Parathyroid adenoma (tissue), 2 donors: ENCODE data around the gene HERC2.

Source experiments
- H2AFZ ChIP-seq: fragments of 300-600 bp; sonication (generic); one replicate; pipeline ENCODE4 v1.7.0; 2017; ENCODE audit warnings: antibody characterized with exemption, mild to moderate bottlenecking
- H3K27ac ChIP-seq: fragments of 300-600 bp; sonication (generic); one replicate; pipeline ENCODE4 v1.7.0; 2017
- H3K27me3 ChIP-seq: fragments of 300-600 bp; sonication (generic); one replicate; pipeline ENCODE4 v1.7.0; 2017; ENCODE audit warnings: low read length; ENCODE audit not compliant: control insufficient read depth, insufficient read depth
- H3K36me3 ChIP-seq: fragments of 300-600 bp; sonication (generic); one replicate; pipeline ENCODE4 v1.7.0; 2017; ENCODE audit warnings: low read length; ENCODE audit not compliant: control insufficient read depth, insufficient read depth
- H3K4me1 ChIP-seq: fragments of 300-600 bp; sonication (generic); one replicate; pipeline ENCODE4 v1.7.0; 2017; ENCODE audit warnings: control low read depth
- H3K4me2 ChIP-seq: fragments of 300-600 bp; sonication (generic); one replicate; pipeline ENCODE4 v1.7.0; 2017; ENCODE audit warnings: low read length
- H3K4me3 ChIP-seq: fragments of 300-600 bp; sonication (generic); one replicate; pipeline ENCODE4 v1.7.0; 2017; ENCODE audit warnings: low read depth, low read length
- H3K79me2 ChIP-seq: fragments of 300-600 bp; sonication (generic); one replicate; pipeline ENCODE4 v1.7.0; 2017; ENCODE audit warnings: control low read depth
- H3K9ac ChIP-seq: fragments of 300-600 bp; sonication (generic); one replicate; pipeline ENCODE4 v1.7.0; 2017; ENCODE audit warnings: mild to moderate bottlenecking
- H3K9me3 ChIP-seq: fragments of 300-600 bp; sonication (generic); one replicate; pipeline ENCODE4 v1.7.0; 2017; ENCODE audit warnings: low read length; ENCODE audit not compliant: control insufficient read depth
- TF ChIP-seq, protein P1 (sequence below): fragments of 300-600 bp; sonication (generic); IDR thresholded peaks from one replicate; pipeline ENCODE4 v1.7.0; 2017; ENCODE audit warnings: antibody characterized with exemption, mild to moderate bottlenecking
- donor health status: primary hyperparathyroidism.

The HERC2 gene

DNA sequence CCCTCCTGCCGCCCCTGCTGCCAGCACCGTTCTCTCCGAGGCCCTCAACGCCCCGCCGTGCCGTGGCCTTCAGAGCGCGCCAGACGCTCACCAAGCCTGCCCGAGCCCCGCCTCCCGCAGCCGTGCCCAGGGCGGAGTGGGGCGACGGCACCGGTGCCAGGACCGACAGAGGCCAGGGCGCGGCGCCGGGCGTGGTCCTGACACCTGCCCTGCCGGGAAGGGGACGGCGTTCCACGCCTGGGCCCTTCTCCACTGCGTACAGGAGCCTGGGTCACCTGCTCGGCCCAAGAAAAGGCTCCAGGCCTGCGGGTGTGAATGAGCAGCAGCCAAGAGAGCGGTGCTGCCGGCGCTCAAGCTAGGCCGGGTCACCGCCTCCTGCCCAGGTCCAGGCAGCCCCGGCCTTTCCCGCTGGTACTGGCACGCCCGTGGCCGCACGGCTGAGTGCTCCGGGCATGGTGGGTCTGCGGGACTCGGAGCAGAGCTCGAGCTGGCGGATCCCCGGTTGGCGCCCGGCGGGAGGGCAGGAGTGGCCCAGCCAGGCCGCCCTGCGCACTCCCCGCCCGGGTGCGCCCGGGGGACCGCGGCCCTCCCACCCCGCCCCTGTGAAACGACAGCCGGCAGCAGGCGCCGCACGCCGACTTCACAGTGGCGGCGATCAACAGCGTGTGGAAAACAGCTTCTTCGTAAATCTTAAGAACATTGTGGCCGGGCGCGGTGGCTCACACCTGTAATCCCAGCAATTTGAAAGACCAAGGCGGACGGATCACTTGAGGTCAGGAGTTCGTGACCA lies 227.1 kb downstream of the HERC2 start:
- H3K9me3 ChIP-seq: no peaks in the 10 kb centered on the region
- TF ChIP-seq, protein P1, sequence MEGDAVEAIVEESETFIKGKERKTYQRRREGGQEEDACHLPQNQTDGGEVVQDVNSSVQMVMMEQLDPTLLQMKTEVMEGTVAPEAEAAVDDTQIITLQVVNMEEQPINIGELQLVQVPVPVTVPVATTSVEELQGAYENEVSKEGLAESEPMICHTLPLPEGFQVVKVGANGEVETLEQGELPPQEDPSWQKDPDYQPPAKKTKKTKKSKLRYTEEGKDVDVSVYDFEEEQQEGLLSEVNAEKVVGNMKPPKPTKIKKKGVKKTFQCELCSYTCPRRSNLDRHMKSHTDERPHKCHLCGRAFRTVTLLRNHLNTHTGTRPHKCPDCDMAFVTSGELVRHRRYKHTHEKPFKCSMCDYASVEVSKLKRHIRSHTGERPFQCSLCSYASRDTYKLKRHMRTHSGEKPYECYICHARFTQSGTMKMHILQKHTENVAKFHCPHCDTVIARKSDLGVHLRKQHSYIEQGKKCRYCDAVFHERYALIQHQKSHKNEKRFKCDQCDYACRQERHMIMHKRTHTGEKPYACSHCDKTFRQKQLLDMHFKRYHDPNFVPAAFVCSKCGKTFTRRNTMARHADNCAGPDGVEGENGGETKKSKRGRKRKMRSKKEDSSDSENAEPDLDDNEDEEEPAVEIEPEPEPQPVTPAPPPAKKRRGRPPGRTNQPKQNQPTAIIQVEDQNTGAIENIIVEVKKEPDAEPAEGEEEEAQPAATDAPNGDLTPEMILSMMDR: no peak
- peak overlapping the region; percentile 87 for H3K4me2 ChIP-seq
- peak overlapping the region; percentile 49 for H3K4me3 ChIP-seq
- H2AFZ ChIP-seq: peak overlapping the region; percentile 22
- H3K79me2 ChIP-seq: no peaks in the 10 kb centered on the region
- H3K27me3 ChIP-seq: no peaks in the 10 kb centered on the region
- H3K27ac ChIP-seq: no peak overlapping the region
- no peaks in the 10 kb centered on the region for H3K36me3 ChIP-seq
- no peak overlapping the region for H3K9ac ChIP-seq
- H3K4me1 ChIP-seq: no peaks in the 10 kb centered on the region

DNA sequence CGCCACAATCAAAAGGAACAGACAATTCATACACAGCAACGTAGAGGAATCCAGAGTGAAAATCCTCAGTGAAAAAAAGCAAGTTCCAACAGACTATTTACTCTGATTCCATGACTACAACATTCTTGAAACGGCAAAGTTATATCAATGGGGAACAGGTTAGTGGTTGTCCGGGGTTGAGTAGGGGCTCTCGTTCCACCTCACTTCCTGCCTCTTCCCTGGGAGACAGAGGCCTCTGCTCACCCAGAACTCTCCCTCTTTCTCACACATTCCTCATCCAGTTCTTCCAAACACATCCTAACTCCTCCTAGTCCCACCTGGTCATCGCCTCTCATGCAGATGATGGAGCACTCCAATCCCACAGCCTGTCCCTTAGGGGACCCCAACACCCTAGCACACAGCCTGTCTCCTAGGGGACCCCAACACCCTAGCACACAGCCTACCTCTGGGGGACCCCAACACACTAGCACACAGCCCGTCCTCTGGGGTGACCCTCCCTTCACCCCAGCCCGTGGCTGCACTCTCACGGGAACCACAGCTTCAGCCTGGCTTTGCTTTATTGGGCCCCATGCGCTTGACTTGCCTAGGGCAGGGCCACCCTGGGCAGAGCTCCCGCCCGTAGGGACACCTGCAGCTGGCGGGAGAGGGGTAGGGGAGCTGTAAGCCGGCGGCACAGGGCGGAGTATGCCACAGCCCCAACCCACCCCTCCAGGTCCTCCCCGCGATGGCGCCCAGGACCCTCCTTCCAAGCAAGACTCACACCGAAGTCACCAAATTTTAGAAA lies 228.0 kb downstream of the HERC2 start:
- H3K9me3 ChIP-seq: no peaks in the 10 kb centered on the region
- no peak overlapping the region for H3K4me2 ChIP-seq
- H3K9ac ChIP-seq: no peak overlapping the region
- no peaks in the 10 kb centered on the region for H3K36me3 ChIP-seq
- H3K79me2 ChIP-seq: no peaks in the 10 kb centered on the region
- H3K4me3 ChIP-seq: no peak overlapping the region
- no peak overlapping the region for H3K27ac ChIP-seq
- H3K4me1 ChIP-seq: no peaks in the 10 kb centered on the region
- TF ChIP-seq, protein P1: no peak
- H3K27me3 ChIP-seq: no peaks in the 10 kb centered on the region
- no peak overlapping the region for H2AFZ ChIP-seq

DNA sequence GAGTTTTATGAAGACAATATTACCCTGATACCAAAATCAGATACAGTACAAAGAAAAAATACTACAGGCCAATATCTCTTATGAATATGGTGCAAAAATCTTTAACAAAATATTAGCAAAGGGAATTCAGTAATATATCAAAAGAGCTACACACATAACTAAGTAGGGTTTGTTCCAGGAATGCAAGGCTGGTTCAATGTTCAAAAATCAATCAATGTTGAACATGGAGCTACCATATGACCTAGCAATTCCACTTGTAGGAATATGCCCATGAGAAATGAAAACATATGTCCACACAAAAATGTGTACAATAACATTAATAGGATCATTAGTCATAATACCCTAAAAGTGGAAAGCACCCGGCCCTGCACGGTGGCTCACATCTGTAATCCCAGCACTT lies 230.7 kb downstream of the HERC2 start:
- Histone ChIP-seq H3K4me3 (no peak overlapping the region), H3K79me2 (no peaks in the 10 kb centered on the region), H3K9me3 (no peaks in the 10 kb centered on the region), H3K36me3 (no peaks in the 10 kb centered on the region), H3K4me2 (no peak overlapping the region), H3K9ac (no peak overlapping the region), H2AFZ (no peak overlapping the region), H3K27ac (no peak overlapping the region), H3K4me1 (no peaks in the 10 kb centered on the region), H3K27me3 (no peaks in the 10 kb centered on the region)
- TF ChIP-seq, protein P1: no peak

DNA sequence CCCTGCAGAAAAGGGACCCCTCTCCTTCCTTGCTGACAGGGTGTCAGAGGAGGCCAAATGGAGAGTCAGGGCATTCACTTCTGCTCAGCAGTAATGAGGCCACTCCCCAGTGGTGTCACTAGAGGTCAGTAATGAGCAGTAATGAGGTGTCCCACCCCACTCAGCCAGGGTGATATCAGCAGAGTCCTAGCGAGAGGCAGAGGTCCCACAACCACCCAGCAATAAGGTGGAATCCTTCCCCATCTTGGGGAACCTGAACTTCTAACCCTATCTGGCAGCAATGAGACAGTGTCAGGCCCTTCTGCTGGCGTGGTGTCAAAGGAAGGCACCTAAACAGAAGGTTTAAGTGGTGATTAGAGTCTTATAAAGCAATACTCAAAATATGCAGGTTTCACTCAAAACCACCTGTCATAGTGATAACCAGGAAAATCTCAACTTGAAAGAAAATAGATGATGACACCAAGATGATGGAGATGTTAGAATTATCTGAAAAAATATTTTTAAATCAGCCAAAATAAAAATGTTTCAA lies 235.7 kb downstream of the HERC2 start:
- Histone ChIP-seq H3K27me3 (no peaks in the 10 kb centered on the region), H3K79me2 (no peaks in the 10 kb centered on the region), H3K27ac (no peak overlapping the region), H3K36me3 (no peaks in the 10 kb centered on the region), H3K4me3 (no peak overlapping the region), H3K4me1 (no peaks in the 10 kb centered on the region), H3K4me2 (no peak overlapping the region), H3K9me3 (no peaks in the 10 kb centered on the region), H2AFZ (no peak overlapping the region), H3K9ac (no peak overlapping the region)
- TF ChIP-seq, protein P1: peak; percentile 28
